Stimulated activated CD4-positive, alpha-beta T cell treated with anti-CD3 and anti-CD28 coated beads, Interleukin-1b, Interleukin-23, amount 100 ng/mL, for 1 hour (primary cell): ENCODE measurements around the gene C22orf42.
A peak's percentile ranks its signal among the peaks of the same experiment; 100 is the strongest.
"Not testable (repeated sequence)": the region's sequence is repeated elsewhere in the genome, so short reads cannot be mapped to it uniquely, and the experiment has no call there.

Source experiments
- DNase-seq, 2 donors: peaks; one replicate each; pipeline ENCODE4 v3.0.0-alpha.2; 2020; ENCODE audit warnings: low read depth in 2 of 2

C22orf42 gene

DNA sequence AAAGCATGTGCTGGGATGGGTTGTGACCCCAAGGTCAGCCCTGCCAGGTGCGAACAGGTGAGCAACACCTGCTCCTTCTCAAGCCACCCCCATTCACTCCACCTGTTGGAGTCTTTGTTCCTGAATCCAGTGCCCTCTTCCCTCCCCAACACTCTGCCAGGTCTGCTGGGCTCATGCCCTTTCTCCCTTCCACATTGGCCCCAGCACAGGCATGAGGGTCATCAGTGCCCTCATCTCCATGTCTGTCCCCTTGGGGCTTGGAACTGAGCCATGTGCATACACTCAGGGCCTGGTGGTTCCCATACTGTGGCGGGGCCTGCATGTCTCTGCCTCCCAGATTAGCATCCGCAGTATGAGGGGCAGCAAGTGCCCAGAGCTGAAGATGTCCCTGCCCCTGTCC lies 26.7 kb upstream of the C22orf42 start:
- no peak for DNase-seq

DNA sequence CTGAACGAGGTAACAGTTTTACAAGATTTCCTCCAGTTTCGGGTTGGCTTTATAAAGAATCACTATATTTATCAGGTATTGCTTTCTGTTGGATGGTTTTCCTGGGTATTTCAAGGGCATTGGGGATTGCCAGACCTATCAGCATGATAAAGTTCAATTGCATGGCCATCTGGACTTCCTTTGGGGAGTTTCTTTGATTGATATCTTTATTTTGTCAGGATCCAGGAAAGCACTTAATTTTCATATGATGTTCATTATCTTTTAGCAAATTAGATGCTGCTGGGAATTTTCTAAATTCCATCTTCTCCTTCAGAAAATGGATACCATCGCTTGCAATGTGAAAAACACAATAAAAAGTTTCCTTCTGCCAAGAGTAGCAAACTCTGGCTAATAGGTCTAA lies 24.5 kb upstream of the C22orf42 start:
- DNase-seq, result no peak

DNA sequence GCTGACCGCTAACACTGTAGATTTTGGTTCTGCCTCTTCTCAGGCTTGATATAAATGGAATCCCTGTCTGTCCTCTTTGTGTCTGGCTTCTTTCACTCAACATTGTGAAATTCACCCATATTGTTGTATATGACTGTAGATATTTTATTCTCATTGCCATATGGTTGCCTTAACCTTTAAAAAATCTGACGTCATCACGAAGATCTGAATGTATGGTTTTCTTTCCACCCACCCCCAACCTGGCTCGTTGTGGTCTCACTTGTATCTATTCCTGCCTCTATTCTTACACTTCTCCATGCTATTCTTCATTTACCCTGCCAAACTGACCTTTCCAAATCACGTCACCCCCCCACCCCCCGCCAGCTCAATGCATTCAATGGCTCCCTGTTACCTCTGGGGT lies 21.9 kb upstream of the C22orf42 start:
- no peak for DNase-seq

DNA sequence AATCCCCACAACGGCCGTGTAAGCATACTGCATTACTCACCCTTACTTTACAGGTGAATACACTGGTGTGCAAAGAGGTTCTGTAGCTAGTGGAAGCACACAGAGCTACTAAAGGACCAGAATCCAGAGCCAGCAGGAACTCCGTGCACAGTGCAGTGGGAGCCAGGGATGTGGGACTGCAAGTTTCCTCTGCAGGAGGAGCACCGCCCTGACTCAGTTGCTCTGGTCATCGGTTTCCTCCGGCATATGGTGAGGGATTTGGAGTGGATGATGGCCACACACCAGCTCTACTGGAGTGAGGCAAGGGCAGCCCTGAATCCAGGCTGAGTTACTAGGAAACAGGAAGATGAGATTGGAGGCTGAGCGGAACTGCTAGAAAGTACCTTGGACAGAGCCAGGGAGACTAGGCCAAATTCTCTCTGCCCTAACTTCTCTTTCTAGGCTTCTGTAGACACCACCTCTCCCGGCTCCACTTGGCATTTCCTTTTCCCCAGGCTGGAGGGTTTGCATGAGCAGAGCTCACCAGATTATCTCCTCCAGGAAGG lies 18.2 kb upstream of the C22orf42 start:
- DNase-seq, result no peak

DNA sequence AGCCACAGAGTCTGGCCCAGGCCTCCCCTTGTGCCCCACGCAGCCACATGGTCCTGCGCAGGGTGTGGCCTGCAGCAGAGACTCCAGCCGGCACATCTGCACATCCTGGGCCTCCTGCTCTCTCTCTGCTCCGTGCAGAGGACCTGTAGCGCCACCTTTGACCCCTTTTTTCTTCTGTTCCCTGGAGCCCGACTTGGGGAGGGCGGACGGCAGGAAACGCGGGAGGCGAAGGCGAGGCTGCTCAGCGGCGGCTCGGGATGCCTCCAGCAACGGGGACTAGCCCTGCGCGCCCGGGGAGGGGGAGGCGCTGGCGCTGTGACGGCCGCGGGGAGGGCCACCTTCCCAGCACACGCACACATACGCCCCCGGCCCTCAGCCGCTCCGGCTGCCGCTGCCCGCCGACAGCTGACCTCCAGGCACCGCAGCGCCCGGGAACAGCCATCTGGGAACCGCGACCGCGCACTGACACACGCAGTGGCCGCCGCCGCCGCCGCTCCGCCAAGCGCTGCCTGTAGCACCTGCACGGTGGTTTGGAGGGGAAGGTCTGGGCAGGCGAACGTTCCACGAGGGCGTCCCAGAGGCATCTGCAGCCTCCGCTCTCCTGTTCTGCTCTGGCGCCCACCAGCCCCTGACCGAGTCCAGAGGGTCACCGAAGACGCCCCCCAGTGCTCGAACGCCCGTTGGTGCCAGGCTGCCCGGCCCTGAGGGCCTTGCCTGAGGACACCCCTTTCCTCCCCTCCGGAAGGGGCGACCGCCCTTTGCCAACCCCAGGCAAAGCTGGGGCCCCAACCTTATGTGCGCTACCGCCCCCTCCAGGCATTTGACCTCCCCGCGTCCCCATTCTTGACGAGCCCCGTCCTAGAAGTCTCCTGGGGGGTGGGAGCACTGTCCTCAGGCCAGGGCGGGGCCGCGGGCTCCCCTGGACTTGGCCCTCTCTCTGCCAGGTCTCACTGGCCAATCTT lies 16.9 kb upstream of the C22orf42 start:
- DNase-seq, result no peak

DNA sequence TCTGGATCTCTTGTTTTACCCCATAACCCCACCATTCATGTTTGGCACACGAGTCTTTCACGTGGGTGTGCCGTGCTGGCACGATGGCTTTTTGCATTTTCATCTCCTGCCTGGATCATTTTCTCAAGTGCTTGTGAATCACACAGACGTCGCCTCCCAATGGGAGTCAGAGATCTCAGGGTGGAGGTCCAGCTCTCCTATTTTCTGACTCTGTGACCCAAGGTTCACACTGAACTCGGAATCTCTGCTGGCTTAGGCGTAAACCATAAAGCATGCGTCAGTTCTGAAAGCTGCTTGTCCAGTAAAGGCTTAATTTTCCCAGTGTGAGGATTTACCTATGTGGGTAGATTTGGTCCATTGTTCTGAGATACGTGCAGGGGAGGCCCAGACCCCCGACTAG lies 16.0 kb upstream of the C22orf42 start:
- DNase-seq, result no peak

DNA sequence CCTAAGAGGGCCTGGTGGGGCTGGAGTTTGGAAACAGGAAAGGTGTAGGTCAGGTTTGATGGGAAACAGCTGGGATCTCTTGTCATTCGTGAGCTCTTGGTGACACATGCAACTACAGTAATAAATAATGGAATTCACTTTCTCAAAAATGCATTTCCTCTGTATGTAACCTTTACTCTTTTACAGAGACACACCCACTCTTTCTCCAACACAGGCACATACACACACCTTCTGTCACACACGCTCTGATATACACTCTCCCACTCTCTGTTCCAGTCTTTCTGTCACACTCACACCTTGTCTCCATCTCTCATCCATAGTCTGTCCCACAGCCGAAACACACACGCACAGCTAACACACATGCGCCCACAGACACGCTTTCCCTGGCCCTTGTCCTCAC lies 6.6 kb upstream of the C22orf42 start:
- no peak for DNase-seq

DNA sequence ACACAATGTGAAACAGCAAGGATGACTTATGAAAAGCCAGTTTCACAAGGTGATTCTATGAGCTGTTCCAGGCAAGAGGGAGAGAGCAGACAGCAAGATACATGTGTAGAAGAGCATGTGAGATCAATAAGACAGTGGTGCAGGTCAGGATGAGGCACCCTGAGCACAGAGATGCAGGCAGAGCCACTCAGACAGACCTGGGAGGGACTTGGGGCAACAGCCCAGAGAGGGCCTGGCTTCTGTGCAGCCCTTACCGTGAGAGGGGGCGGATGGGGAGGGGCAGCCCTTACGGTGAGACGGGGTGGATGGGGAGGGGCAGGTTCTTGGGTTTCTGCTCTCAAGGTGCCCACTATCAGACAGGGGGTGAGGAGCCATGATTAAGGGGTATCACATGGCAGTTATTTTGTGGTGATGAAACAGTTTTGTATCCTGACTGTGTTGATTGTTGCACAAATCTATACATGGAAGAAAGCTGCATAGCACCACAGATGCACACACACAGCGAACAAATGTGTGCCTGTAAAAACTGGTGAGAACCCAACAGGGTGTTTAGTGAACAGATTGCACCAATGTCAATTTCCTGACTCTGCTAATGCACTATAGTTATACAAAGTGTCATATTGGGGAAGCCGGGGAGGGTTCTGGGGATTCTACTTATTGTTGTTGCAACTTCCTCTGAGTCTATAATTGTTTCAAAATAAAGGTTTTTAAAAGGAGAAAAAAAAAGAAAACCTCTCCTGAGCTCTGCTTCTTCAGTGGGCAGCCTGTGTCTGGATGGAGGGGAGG lies 5.2 kb upstream of the C22orf42 start:
- DNase-seq, result no peak

DNA sequence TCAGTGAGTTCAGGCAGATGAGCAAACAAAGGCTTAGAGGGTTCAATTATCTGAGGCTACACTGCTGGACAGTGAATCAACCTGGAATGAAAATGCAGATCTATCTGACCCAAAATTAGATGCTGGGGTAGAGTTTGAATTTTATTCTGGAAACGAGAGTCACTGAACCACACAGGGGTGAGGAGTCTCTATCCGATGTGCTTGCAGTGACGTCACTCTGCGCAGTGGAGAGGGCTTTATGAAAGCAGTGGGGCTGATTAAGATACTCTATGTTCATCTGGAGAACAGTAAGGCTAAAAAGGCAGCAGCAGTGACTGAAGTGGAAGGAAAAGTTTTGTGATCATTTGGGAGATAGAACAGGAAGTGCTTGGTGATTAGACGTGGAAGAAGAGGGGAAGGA lies 1.3 kb upstream of the C22orf42 start:
- DNase-seq, result not testable (repeated sequence)

DNA sequence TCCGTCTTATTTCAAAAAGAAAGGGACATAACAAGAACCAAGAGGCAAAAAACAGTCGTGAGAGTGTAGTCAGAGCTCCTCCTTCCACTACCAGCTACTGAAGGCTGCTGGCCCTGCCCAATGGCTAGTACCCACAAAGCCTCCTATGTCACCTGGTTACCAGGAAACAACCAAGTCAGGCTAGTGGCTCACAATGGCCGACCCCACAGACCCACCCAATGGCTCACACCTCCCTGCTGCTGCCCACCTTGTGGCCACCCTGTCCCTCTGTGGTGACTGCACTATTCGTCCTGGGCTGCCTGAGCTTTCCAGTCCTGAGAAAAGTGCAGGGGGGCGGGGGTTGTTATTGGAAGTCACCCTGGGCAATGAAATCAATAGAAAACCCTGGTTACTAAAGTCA lies 1.5 kb downstream of the C22orf42 start:
- not testable (repeated sequence) for DNase-seq

DNA sequence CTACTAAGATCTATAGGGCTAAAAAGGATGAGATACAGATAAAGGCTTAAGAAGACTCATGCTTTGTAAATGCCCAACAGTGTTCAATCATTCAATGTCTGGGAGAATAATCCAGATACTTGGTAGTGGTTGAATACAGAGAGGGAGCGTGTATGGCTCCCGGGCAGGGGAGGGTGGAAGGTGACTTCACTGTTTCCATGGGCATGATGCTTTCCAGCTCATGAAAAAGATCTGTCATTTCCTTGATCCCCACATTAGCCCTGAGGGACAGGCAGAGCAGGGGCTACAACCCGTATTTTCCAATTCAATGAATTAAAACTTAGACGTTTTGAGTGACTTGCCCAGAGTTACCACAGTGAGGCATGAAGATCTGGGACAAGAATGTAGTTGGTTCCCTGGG lies 4.4 kb downstream of the C22orf42 start:
- not testable (repeated sequence) for DNase-seq

DNA sequence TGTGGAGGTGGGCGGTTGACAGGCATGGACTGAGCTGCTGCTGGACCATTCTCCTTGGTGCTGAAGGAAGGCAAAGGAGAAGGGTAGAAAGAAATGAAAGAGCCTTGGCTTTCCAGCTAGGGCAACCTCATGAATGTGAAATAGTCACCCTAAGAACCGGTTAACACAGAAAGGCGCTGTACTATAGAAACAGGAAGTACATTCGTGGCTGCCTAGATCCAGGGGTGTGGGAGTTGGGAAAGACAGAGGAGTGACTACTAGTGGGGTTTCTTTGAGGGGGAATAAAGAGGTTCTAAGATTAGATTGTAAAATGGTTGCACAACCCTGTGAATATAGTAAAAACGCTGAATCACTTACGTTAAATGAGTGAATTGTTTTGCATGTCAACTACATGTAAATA lies 7.5 kb downstream of the C22orf42 start:
- not testable (repeated sequence) for DNase-seq

DNA sequence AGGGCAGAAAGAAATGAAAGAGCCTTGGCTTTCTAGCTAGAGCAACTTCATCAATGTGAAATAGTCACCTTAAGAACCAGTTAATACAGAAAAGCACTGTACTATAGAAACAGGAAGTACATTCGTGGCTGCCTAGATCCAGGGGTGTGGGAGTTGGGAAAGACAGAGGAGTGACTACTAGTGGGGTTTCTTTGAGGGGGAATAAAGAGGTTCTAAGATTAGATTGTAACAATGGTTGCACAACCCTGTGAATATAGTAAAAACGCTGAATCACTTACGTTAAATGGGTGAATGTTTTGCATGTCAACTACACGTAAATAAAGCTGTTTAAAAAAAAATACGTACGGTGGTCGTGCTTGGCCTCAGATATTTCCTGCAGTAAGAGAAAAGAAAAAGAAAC lies 8.5 kb downstream of the C22orf42 start:
- DNase-seq, result not testable (repeated sequence)

DNA sequence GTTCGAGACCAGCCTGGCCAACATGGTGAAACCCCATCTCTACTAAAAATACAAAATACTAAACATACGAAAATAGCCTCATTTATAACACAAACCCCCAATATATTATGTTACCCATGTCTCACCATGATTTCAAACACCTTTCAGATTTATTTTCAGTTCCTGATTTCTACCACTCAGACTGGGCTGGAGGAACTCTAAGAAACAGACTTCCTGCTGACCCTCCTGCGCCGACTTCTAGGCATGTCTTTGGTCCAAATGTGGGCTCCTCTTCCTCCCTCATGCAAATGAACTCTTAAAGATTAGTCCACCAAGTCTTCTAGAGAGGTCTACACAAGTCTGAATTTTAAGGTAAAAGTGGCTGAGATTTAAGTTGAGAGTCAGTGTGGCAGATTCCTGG lies 10.7 kb downstream of the C22orf42 start:
- not testable (repeated sequence) for DNase-seq

DNA sequence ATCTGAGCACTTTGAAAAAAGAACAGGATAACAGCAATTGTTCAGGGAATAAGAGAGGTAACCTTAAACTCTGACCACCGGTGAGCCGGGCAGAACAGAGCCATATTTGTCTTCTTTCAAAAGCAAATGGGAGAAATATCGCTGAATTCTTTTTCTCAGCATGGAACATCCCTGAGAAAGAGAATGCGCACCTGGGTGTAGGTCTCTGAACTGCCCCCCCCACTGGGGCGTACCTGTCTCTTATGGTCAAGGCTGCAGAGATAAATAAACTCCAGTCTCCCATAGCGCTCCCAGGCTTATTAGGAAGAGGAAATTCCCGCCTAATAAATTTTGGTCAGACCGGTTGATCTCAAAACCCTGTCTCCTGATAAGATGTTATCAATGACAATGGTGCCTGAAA lies 12.0 kb downstream of the C22orf42 start:
- DNase-seq, result not testable (repeated sequence)

DNA sequence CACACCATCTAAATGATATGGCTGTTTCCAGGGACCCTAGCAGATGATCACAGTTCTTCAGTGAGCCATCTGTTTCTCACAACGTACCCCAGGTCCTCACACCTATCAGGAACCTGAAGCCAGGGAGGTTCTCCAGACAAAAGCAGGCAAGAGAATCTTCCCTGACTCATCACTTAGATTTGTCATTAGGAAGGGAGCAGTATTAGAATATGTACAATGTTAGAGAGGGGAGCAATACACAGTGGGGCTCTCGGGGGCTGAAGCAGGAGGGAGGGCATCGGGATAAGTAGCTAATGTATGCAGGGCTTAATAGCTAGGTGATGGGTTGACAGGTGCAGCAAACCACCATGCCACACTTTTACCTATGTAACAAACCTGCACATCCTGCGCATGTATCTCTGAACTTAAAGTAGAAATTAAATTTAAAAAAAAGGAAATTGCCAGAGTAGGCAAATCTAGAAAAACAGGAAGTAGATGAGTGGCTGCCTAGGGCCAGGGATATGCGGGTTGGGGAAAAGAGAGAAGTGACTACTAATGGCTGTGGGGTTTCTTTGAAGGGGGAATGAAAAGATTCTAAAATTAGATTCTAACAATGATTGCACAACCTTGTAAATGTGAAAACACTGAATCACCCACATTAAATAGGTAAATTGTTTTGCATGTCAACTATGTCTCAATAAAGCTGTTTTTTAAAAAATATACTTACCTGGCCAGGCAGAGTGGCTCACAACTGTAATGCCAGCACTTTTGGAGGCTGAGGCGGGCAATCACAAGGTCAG lies 14.4 kb downstream of the C22orf42 start:
- no peak for DNase-seq

DNA sequence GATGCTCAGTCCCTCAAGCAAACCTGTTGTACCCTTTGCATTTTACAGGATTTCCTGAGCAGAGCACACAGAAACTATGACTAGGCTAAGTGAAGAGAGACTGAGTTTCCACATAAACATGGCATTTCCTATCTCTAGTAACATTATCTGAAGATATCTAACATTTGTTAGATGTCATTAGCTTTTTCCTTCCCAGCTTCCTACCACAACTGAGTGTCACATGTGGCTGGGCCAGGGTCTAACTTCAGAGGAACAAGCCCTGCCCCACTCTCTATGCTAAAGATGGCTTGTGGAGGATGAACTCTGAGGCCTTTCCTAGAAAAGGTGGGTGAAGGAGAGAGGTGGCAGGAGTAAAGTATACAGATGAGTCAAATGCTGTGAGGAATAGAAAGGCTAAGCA lies 16.5 kb downstream of the C22orf42 start:
- DNase-seq, result no peak

DNA sequence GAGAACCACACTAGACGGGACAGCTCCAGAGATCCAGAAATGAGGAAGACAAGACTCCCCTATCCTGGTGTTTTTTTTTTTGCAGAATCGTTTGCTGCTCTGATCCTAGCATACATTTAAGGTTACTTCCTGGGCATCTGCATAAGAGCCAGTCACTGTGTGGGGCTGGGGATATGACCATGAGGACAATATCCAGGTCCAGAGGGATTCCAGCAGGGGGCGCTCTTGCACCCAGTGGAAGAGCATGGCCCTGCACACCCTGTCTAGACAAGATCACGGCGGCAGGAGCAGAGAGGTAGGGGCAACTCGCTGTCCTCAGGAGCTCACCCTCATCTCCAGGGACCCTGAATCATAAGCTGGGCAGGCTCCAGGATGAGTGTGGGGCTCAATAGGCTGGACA lies 18.4 kb downstream of the C22orf42 start:
- not testable (repeated sequence) for DNase-seq

DNA sequence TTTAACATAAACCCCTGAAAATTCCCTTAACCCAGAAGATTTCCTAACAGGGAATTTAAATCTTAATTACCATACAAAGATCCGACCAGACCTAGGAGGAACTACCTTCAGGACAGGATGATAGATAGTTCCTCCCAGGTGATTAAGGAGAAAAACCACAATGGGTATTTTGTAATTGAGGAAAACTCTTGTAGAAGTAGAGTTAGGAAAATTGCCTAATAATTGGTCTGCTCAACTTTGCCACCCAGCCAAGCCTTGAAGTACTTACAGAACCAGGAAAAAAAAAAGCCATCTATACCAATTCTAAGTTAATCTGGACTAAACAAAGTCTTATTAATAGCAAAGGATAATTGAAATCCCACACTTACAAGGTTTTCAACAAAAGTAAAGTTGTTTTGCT lies 20.5 kb downstream of the C22orf42 start:
- not testable (repeated sequence) for DNase-seq

DNA sequence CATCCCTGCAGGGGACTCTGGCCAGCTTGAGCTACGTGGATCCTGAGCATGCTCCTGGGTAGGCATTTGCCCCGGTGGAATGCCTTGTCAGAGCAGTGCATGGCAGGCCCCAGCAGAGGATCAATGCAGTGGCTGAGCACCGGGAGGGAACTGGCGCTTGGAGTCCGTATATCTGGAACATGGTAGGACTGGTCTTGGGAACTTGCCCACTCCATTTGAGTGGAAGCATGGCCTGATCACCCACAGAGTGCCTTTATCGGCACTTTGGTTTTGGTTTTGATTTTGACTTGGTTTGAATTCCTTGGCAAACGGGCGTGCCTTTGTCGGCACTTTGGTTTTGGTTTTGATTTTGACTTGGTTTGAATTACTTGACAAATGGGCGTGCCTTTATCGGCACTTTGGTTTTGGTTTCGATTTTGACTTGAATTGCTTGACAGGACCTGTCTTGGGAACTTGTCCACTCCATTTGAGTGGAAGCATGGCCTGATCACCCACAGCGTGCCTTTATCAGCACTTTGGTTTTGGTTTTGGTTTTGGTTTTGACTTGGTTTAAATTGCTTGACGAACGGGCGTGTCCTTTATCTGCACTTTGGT lies 21.3 kb downstream of the C22orf42 start:
- DNase-seq, result peak; percentile 2 to 14

DNA sequence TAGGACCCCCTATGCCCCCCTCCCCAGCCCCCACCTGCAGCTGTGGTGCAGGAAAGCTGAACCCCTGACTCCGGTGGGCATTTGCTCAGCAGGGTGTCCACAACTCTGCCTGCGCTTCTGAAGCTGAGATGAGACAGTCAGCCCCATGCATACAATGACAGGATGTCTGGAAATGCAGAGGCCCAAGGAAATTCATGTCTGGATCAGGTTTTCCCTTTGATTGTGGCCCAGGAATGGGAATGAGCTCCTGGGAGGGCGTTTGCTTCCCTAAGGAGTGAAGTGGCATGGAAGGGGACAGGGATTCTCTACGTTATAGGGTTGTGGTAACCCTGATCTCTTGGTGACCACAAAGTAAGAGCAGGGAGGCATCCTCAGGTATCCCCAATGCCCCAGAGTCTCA lies 22.2 kb downstream of the C22orf42 start:
- DNase-seq, result not testable (repeated sequence)
